Measurements from ENCODE around the gene CDC42EP2.
"Not testable (repeated sequence)": the region's sequence is repeated elsewhere in the genome, so short reads cannot be mapped to it uniquely, and the experiment has no call there.

CDC42EP2 gene

GRCh38 chr11:65320386-65321075, 5.9 kb downstream of the CDC42EP2 start:
- no peak for DNase-seq

- DNase-seq = no peak
Measured at GRCh38 chr11:65321076-65321475, 6.4 kb downstream of the CDC42EP2 start.

- DNase-seq = no peak
Measured at GRCh38 chr11:65321828-65322485, 7.3 kb downstream of the CDC42EP2 start.

GRCh38 chr11:65323813-65324212, 9.1 kb downstream of the CDC42EP2 start:
- no peak for DNase-seq

GRCh38 chr11:65325435-65325834, 10.8 kb downstream of the CDC42EP2 start:
- DNase-seq = no peak

- no peak for DNase-seq
Measured at GRCh38 chr11:65327021-65327420, 12.4 kb downstream of the CDC42EP2 start.

GRCh38 chr11:65329478-65329877, 14.8 kb downstream of the CDC42EP2 start:
- no peak for DNase-seq

GRCh38 chr11:65329944-65330403, 15.3 kb downstream of the CDC42EP2 start:
- DNase-seq = peak; percentile 90

- no peak for DNase-seq
Measured at GRCh38 chr11:65330544-65330943, 15.9 kb downstream of the CDC42EP2 start.

- DNase-seq = not testable (repeated sequence)
Measured at GRCh38 chr11:65332591-65332990, 17.9 kb downstream of the CDC42EP2 start.

GRCh38 chr11:65334696-65335295, 20.1 kb downstream of the CDC42EP2 start:
- no peak for DNase-seq

- no peak for DNase-seq
Measured at GRCh38 chr11:65338676-65339075, 24.0 kb downstream of the CDC42EP2 start.

GRCh38 chr11:65340226-65340625, 25.6 kb downstream of the CDC42EP2 start:
- no peak for DNase-seq

GRCh38 chr11:65341856-65342255, 27.2 kb downstream of the CDC42EP2 start:
- no peak for DNase-seq

GRCh38 chr11:65351511-65351910, 36.8 kb downstream of the CDC42EP2 start:
- no peak for DNase-seq

GRCh38 chr11:65352783-65353182, 38.1 kb downstream of the CDC42EP2 start:
- DNase-seq = peak; percentile 20

GRCh38 chr11:65353376-65353775, 38.7 kb downstream of the CDC42EP2 start:
- DNase-seq = no peak

GRCh38 chr11:65353900-65354264, 39.2 kb downstream of the CDC42EP2 start:
- DNase-seq = no peak

GRCh38 chr11:65354265-65355012, 39.8 kb downstream of the CDC42EP2 start, which contains the start of gene TIGD3:
Gene TIGD3, plus strand, starts transcription at chr11:65354751. Its CDS starts 1,058 bp downstream, at chr11:65355809.
- DNase-seq = peak; percentile 94

GRCh38 chr11:65355013-65355775, 40.5 kb downstream of the CDC42EP2 start:
- DNase-seq = no peak

- peak; percentile 20 for DNase-seq
Measured at GRCh38 chr11:65355776-65356393, 41.2 kb downstream of the CDC42EP2 start.
